Measurements from ENCODE around the gene EFCC1.

Gene EFCC1

DNA sequence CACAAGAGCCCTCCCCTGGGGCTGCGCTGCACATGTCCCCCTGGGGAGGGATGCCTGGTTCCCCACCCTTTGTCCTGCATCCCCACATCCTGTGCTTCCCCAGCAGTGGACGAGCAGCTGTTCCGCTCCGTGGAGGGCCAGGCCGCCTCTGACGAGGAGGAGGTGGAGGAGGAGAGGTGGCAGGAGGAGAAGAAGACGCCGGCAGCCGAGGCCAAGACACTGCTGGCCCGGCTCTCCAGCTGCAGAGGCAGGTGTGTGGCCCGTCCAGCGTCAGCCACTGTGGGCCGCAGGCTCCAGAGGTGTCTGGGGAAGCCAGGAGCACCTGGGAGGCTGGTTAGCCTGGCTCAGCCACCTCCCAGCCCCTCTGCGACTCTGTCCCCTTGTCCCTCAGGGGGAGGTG lies 31.6 kb downstream of the EFCC1 start:
- no peak for DNase-seq (ENCODE audit: low spot score)

DNA sequence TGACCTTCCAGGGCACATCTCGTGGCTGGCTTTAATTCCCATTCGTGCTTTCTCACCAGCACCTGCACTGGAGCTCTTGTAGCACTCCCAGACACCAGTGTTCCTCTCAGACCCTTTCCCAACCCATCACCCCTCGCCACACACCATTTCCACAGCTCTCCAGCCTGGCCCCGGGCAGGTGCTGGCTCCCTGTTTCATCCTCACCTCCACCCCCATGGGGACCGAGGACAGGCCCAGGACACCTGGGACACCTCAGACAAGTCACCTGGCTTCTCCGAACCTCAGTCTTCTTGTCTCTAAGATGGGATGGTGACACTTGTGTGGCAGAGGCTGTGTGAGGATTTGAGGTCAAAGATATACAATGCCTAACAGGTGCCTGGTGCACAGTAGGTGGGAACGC lies 32.0 kb downstream of the EFCC1 start:
- DNase-seq (ENCODE audit: low spot score), result no peak

DNA sequence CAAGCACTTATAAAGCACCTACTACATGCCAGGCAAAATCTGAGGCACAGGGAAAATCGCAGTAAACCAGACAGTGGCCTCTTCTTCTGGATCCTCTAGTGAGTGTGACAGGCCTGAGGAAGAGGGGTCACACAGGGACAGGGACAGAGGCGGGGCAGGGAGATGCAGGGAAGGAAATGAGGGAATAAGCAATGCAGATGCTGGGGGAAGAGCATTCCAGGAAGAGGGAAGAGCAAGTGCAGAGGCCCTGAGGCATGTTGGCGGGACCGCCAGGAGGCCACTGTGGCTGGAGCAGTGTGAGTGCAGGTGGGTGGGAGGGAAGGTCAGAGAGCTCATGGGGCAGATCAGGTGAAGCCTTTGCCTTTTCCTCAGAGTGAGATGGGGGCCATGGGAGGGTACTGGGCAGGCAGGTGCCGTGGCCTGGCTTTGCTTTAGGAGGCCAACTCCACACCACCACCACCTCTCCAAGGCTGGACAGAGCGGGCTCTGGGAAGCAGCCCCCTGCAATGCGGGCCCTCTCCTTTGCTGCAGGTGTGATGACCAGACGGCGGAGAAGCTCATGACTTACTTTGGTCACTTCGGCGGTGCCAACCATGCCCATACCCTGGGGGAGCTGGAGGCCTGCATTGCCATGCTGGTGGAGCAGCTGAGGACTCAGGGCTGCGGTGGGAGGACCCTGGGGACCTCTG lies 32.7 kb downstream of the EFCC1 start:
- DNase-seq (ENCODE audit: low spot score), result no peak

DNA sequence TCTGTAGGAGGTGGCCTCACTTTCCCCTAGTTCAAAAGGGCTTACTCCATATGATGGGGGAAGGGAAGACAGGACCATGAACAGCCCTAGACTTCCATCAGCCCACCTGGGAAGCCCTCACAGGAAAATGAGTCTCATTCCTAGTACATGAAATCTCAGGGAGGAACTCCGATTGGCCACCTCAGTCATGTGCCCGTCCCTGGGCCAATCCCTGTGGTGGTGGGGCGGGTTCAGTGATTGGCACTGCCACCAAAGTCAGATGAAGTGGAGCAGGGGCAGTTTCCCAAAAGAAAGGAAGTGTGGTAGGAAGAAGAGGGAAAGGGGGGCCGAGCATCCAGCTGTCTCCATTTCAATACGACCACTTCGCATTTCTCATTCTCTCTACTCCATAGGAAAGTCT lies 33.5 kb downstream of the EFCC1 start:
- no peak for DNase-seq (ENCODE audit: low spot score)

DNA sequence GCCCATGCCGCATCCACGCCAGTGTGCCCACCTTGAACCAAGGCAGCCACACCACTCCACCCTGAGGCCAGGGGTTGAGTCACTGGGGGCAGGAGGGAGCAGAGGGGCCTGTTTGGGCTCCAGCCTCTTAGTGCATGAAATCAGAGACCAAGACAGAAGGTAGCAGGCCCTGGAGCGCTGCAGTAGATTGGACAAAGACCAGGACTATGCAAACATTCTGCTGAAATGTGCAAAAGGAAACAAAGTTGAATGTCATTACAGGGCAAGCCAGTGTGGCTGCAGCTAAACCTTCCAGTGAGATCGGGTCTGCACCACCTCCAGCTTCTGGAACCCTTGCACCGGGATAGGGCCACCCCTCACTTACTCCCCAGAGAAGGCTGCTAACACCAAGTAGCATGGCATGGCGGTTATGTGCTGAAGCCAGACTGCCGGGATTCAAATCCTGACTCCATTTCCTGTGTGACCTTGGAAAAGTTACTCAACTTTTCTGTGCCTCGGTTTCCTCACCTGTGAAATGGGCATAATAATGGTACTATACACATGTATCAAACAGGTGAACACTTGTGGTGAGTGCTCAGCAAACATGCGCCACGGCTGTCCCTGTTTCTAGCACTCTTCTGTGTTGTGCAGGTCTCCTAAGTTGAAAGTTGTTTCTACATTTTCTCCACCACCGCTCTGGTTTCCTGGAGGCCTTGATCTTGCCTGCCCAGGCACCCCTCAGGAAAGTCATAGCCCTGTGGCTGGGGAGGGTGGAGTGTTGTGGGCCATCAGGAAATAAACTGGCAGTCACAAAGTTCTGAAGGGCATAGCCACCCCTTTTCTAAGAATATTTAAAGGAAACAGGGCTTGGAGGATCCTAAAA lies 34.5 kb downstream of the EFCC1 start:
- no peak for DNase-seq (ENCODE audit: low spot score)

DNA sequence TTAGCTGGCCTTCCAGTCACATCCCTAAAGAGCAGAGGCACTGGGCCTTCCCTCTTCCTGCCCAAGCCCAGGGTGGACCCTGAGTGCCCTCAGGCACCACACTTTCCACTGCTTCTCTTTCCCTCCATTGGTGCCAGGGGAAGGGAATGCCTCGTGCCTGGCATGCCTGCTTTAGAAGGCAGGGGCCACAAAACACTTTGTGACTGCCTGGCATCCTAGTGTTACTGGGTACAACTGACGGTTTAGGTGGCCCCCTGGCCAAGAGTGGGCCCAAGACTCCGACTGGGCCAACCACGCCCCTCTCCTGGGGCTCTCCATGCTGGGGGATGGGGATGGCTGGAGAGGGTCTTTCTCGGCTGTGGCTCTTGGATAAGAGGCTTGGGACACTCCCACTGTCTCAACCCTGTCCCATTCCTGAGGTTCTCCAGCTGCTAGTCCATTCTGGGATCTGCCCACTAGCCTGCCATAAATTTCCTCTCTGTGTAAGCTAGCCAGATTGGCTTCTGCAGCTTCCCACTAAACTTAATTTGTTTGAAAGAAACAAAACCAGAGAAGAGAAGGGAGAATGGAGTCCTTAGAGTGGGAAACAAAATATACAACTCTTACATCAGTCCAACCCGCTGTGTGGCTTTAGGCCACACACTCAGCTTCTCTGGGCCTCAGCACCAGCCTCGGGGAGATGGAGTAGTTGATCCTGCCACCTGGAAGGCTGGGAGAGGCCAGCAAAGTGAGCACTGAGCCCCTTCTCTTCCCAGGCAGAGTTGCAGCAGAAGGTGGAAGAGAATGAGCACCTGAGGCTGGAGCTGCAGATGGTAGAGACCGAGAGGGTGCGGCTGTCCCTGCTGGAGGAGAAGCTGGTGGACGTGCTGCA lies 35.4 kb downstream of the EFCC1 start:
- no peak for DNase-seq (ENCODE audit: low spot score)

DNA sequence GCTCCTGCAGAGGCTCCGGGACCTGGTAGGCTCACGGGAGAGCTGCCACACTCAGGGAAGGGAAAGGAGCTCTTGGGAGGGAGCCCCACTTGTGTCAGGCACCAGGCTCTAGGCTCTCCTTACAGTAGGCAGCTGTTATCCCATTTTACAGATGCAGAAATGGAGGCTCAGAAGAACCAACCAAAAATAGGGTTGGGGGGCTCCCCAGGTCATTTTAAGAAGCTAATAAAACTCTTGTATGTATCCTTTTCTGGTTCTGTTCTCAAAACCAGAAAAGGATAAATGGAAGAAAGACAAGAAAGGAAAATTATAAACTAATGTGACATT lies 36.0 kb downstream of the EFCC1 start:
- DNase-seq (ENCODE audit: low spot score), result no peak

DNA sequence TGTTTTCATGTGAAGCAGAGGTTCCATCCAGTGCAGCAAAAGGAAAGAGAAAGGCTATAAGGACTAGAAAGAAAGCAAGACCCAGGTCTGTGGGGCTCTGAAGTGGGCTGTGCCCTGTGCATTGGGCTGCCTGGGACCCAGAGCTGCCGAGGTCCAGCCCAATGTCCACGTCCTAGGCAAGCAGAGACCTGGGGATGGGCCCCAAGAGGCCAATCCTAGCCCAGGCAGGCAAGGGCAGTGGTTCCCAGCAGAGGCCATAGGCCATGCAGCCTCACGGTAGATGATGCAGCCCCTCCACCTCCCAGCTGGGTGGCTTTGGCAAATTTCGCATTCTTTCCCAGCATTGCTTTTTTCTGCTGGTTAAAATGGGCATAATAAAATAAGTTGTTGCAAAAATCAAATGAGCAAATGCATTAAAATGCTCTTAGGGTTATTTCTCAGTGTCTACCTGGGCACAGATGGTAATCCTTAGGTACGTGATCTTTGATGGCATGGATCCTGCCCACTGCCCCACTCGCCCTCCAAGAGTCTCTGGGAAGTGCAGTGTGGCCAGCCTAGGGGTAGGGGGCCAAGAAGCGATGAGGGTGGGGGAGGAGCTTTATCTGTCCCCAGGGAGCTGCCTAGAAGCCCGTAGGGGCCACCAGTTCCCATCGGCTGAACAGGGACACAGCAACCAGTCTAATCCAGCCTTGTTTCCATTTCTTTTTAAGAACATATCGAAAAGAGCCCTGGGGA lies 37.2 kb downstream of the EFCC1 start:
- no peak for DNase-seq (ENCODE audit: low spot score)

DNA sequence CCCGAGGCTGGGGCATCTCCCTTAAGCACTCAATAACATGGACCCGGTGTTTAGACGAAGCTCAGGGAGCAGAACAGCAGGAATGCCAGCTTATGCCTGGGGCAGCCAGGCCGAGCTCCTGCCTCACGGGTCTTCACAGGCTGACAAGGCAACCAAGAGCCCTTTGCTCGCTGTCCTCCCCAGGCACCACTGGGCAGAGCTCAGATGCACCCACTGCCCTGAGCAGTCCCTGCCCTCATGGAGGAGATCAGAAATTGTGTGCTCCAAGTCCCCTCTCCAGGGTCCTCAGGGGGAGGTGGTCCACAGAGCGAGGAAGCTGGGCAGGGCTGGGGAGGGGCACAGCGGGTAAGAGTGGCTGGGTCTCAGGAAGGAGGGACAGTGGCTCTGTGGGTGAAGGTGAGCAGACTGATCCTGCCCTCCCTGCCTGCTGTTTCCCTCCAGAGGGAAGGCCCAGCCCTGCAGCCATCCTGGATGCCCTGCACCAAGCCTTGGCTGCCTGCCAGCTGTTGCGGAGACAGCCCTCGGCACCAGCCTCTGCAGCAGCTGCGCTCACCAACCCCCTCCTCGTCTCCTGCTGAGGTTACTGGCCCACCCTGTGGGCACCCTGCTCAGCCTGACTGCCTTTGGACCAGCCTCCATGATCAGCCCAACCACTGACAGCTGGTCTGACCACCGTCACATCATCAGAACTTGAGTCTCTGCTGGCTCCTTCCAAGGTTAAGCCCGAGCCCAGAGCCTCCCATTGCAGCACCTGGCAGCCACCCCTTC lies 38.4 kb downstream of the EFCC1 start:
- DNase-seq (ENCODE audit: low spot score), result peak; percentile 45

DNA sequence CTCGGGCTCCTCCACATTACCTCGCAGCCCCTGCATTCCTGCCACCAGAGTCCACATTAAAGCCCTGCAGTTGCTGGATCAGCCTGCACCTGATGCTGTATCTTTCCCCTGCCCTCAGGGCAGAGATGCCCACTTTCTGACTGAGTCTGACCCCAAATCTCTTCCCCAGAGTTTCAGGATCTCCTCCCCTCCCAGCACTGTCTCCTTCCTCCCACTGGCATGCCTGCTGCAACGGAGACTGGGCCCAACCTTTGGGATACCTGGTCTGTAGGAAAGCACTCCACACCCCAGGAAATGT lies 38.9 kb downstream of the EFCC1 start:
- DNase-seq (ENCODE audit: low spot score), result no peak

DNA sequence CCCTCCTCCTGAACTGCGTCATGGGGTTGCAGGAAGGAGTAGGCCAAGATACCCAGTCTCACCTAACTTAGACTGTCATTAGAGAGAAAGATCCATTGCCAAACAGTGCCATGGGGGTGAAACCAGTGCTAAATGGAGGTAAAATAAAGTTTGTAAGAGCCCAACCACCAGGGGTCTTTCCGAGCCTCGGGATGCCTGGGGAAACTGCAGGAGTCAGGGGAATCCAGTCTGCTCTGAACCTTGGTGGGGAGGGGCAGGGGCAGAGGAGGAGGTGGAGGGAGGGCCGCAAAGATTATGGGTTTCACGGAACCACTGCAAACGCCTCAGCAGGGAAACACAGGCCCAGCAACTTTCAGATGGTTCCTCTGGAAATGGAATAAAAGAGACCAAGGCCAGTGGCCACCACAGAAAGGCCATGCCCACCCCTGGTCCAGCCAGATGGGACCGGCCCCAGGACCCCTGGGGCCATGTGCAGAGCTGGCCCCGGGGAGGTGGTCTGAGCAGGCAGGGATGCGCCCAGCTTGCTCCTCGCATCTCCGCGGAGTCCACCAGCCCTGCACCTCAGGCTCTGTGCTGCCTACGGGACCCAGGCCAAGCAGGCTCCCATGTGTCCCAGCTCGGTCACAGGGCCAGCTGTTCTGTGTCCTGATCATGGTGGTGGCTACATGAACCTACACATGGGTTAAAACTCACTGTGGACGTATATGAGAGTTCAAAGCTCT lies 39.6 kb downstream of the EFCC1 start:
- no peak for DNase-seq (ENCODE audit: low spot score)

DNA sequence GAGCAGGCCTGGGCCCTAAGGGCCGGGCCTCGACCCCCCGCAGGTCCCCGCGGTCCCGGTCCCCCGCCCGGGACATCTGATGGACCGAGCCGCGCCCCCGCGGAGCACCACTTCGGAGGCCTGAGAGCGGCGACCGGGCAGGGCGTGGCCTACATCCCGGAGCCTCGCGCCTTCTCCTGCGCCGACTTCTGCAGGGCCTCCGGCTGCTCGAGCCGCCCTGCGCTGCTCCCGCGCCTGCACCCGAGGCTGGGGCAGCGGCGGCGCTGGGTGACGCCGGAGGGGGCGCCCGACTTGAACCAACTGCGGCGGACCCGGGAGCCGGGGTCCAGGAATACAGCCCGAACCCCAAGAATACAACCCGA lies 44.6 kb downstream of the EFCC1 start:
- DNase-seq (ENCODE audit: low spot score), result peak; percentile 35

DNA sequence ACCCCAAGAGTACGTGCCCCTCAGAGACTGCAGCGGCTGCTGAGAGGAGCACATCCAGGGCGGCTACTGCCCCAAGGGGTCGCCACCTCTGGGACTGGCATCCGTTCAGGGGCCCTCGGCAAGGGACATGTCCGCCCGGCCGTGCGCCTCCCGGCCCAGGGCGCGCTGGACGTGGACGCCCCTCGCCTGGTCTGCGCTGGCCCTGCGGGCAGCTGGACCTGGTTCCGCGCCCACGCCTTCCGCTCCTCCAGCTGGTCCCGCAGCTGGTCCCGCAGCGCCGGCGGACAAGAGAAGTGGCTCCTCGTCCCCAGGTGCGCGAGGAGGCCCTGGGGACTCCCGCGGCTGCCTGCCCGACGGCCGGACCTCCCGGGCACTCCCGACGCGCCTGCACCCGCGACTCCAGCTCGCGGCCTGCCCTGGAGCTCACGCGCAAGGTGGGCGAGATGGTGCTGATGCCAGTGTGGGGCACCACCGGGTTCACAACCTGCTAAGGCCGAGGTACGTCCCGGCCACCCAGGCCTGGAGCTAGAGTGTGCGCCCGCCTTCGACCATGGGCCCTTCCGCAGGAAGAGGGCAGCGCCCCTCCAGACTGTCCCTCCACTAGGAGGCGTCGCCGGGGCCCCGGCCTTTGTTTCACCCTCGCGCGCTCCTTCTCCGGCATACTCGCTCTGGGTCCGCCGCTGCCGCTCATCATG lies 45.1 kb downstream of the EFCC1 start:
- DNase-seq (ENCODE audit: low spot score), result no peak

DNA sequence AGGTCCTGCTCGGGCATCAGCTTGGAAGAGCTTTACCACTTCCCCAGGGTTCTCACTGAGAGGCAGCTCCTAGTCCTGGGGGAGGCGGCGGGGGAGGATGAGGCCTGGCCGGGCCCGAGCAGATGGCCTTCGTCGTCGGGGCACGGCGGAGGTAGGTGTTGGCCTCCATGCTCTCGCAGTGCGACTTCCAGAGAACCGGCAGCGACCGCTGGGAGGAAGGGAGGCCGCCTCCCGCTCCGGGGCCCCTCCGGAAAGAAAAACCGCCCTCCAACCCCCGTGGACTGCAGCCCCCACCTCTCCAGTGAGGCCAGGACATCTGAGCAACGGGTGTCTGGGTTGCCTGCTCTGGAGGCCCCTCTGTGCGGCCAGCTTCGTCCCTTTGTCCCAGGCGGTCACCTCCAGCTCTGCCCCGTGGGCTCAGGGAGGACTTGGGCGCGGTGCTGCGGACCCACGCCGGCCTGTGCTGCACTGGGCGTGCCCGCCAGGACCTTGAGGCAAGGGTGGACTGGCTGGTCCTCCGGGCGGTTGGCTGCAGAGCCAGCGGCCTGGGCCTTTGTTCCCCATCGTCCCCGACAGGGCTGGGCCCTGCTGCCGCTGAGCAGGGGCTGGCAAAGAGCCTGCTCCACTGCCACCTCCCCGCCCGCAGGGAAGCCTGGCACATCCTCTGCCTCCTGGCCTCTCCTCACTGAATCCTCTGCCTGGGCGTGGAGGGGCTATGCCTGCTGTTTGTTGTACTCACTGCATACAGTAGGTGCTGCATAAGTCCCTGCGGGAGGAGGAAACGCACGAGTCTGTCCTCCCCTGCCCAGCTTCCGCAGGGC lies 45.8 kb downstream of the EFCC1 start:
- DNase-seq (ENCODE audit: low spot score), result no peak

DNA sequence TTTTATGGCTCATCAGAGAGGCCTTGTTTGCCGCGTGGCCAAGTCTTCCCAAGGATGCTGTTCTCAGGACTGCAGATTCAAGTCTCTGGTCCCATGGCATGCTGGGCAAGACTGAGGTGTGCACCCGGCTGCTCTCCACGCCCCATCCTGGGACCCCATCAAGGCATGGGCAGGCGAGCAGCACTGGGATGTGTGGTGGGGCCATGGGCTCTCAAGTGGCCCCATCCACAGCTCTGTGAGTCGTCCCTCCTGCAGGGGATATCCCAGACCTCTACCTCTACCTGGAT lies 46.4 kb downstream of the EFCC1 start:
- DNase-seq (ENCODE audit: low spot score), result no peak

DNA sequence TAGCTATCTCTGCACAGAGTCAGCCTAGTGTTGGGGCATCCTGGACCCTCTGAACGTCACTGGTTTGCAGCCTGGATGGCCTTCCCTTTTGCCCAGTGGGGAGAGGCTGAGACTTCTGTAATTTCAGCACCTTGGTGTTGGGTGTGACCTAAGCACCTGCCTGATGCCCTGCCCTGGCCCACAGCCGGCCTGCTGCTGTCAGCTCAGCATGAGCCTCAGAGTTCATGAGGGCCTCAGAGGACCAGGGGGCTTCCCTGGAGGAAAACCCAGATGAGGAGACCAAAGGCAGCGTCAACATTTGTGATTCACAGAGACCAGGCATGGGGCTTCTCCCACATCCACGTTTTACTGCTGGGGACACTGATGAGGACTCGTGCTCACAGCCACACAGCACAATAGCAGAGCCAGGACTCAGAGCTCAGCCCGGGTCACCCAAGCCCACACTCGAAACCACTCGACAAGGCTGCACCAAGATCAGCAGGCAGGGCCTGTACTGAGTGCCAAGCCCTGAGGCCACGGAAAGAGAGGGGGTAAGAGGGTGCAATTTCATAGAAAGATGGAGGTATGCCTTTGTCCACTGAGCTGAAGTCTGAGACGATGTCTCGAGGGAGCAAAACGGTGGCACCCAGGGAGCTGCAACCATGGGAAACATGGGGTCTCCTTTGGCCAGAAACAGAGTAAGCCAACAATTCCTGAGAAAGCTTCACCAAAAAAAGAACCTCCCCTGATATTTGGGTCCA lies 49.6 kb downstream of the EFCC1 start:
- DNase-seq (ENCODE audit: low spot score), result no peak

DNA sequence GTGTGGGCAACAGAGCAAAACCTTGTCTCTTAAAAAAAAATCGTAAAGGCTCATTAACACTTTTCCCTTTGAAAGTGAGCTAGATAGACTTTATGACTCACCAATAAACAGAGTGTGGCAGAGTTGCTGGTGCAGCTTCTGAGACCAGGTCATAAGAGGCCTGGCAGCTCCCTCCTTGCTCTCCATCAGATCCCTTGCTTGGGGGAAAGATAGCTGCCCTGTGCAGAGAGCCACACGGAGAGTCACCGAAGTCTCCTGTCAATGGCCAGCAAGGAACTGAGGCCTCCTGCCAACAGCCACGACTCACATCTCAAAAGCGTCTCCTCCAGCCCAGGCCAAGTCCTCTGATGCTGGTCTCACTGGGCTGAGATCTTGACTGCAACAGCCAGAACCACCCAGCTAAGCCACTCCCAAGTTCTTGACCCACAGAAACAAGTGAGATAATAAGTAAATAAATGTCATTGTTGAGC lies 50.8 kb downstream of the EFCC1 start:
- peak; percentile 54 for DNase-seq (ENCODE audit: low spot score)

DNA sequence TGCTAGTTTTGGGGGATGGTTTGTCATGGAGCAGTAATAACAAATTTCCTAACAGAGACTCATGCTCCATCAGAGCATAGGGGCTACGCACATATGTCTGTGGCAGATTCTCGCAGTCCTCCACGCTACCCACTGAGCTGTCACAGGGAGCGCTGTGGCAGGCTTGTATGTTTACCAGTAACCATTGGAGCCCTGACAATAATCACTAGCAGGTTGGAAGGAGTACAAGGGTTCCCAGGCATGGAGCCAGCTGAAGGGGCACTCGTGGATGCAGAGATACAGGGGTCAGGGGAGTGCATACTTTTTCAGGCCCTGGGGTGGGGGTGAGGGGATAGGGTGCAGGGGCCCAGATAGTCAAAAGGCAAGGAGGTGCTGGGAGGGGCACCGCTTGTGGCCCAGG lies 51.6 kb downstream of the EFCC1 start:
- DNase-seq (ENCODE audit: low spot score), result peak; percentile 73

DNA sequence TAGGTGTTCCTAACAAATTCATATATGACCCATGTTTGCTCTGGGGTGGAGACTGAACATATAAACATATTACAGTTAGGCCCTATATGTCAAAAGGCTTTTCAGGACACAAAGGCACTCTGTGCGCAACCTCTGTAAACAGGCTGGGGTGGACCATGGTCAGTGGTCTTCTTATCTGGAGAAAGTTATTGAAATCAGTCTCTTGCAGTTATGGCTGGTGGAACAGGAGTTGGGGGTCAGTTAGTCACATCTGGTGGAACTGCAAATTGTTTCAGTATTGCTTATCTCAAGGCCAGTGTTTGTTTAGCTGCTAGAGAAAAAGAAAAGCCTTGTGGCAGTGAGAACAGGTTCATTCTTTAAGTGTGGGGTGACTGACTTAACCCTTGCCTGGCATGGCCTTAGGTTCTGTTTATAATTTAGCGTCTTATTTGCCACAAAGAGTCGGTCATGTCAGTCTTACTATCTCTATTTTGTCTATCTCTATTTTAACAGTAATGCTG lies 53.6 kb downstream of the EFCC1 start:
- peak; percentile 51 for DNase-seq (ENCODE audit: low spot score)
